SK-N-SH treated with all-trans-retinoic acid at 6 μM for 48 hours (cell line): ENCODE data around the gene ANKRD40CL.

Source experiments
- ATAC-seq: fragments of 200-7000 bp; cut with Tn5 transposase; 3 replicates; pipeline ENCODE4 v1.9.1; 2020; ENCODE audit warnings: mild to moderate bottlenecking, moderate library complexity
- ARNTL ChIP-seq: fragments of 450-650 bp; formaldehyde crosslinking; IDR thresholded peaks from 2 replicates; pipeline ENCODE4 v1.5.0; 2020; ENCODE audit warnings: low read depth, mild to moderate bottlenecking, moderate library complexity, borderline replicate concordance
- BACH2 ChIP-seq: fragments of 250-450 bp; sonication (Bioruptor Pico); IDR thresholded peaks from 2 replicates; pipeline ENCODE4 v1.9.0; 2021; ENCODE audit warnings: mild to moderate bottlenecking, borderline replicate concordance
- CSRNP3 ChIP-seq: fragments of 250-450 bp; sonication (Bioruptor Pico); IDR thresholded peaks from 2 replicates; pipeline ENCODE4 v1.5.1; 2021; ENCODE audit warnings: mild to moderate bottlenecking, moderate library complexity
- ESRRG ChIP-seq: fragments of 250-450 bp; sonication (Bioruptor Pico); IDR thresholded peaks from 2 replicates; pipeline ENCODE4 v1.6.1; 2021; ENCODE audit warnings: mild to moderate bottlenecking
- GLIS3 ChIP-seq: fragments of 250-450 bp; sonication (Bioruptor Pico); IDR thresholded peaks from 2 replicates; pipeline ENCODE4 v1.5.0; 2020; ENCODE audit warnings: mild to moderate bottlenecking, moderate library complexity
- ISL1 ChIP-seq: fragments of 250-450 bp; sonication (Bioruptor Pico); IDR thresholded peaks from 2 replicates; pipeline ENCODE4 v2.1.2; 2022; ENCODE audit warnings: mild to moderate bottlenecking, moderate library complexity
- OSR1 ChIP-seq: fragments of 250-450 bp; sonication (Bioruptor Pico); IDR thresholded peaks from 2 replicates; pipeline ENCODE4 v1.8.0; 2022; ENCODE audit warnings: moderate library complexity, mild to moderate bottlenecking, inconsistent platforms
- POU6F1 ChIP-seq: fragments of 250-450 bp; sonication (Bioruptor Pico); IDR thresholded peaks from 2 replicates; pipeline ENCODE4 v1.8.0; 2021; ENCODE audit warnings: low read depth, mild to moderate bottlenecking, moderate library complexity, borderline replicate concordance
- PPARA ChIP-seq: fragments of 250-450 bp; sonication (Bioruptor Pico); IDR thresholded peaks from 2 replicates; pipeline ENCODE4 v1.5.0; 2020; ENCODE audit warnings: mild to moderate bottlenecking, borderline replicate concordance
- SNAI2 ChIP-seq: fragments of 250-450 bp; sonication (Bioruptor Pico); IDR thresholded peaks from 2 replicates; pipeline ENCODE4 v1.5.0; 2020; ENCODE audit warnings: mild to moderate bottlenecking, moderate library complexity
- TCF4 ChIP-seq: fragments of 250-450 bp; sonication (Bioruptor Pico); IDR thresholded peaks from 2 replicates; pipeline ENCODE4 v1.8.0; 2021; ENCODE audit warnings: mild to moderate bottlenecking, moderate library complexity, borderline replicate concordance
- TOX ChIP-seq: fragments of 250-450 bp; sonication (Bioruptor Pico); IDR thresholded peaks from 2 replicates; pipeline ENCODE4 v1.8.0; 2021; ENCODE audit warnings: mild to moderate bottlenecking, moderate library complexity, borderline replicate concordance
- TSHZ2 ChIP-seq: fragments of 250-450 bp; sonication (Bioruptor Pico); IDR thresholded peaks from 2 replicates; pipeline ENCODE4 v1.5.0; 2020; ENCODE audit warnings: mild to moderate bottlenecking, moderate library complexity
- ZC3H10 ChIP-seq: fragments of 250-450 bp; sonication (Bioruptor Pico); IDR thresholded peaks from 2 replicates; pipeline ENCODE4 v1.5.1; 2021; ENCODE audit warnings: mild to moderate bottlenecking, moderate library complexity
- ZFP3 ChIP-seq: fragments of 250-450 bp; sonication (Bioruptor Pico); IDR thresholded peaks from 2 replicates; pipeline ENCODE4 v1.5.0; 2020; ENCODE audit warnings: mild to moderate bottlenecking, moderate library complexity
- ZFP30 ChIP-seq: fragments of 450-650 bp; formaldehyde crosslinking; IDR thresholded peaks from 2 replicates; pipeline ENCODE4 v1.5.0; 2022; ENCODE audit warnings: mild to moderate bottlenecking, moderate library complexity
- ZNF565 ChIP-seq: fragments of 450-650 bp; formaldehyde crosslinking; conservative IDR thresholded peaks from 2 replicates; pipeline ENCODE4 v1.5.0; 2020; ENCODE audit warnings: low read depth, mild to moderate bottlenecking, moderate library complexity
- ZNF70 ChIP-seq: fragments of 450-650 bp; formaldehyde crosslinking; IDR thresholded peaks from 2 replicates; pipeline ENCODE4 v1.5.0; 2020; ENCODE audit warnings: mild to moderate bottlenecking, moderate library complexity
- ZNF8 ChIP-seq: fragments of 450-650 bp; formaldehyde crosslinking; IDR thresholded peaks from 2 replicates; pipeline ENCODE4 v1.5.0; 2020; ENCODE audit warnings: mild to moderate bottlenecking, moderate library complexity
- TF ChIP-seq, protein P1 (sequence below): fragments of 250-450 bp; sonication (Bioruptor Pico); IDR thresholded peaks from 2 replicates; pipeline ENCODE4 v1.8.0; 2020; ENCODE audit warnings: mild to moderate bottlenecking, moderate library complexity, borderline replicate concordance

Gene ANKRD40CL

GRCh38 chr17:50771991-50772785 lies 4.9 kb upstream of the ANKRD40CL start:
- ATAC-seq = no peak
- TF ChIP-seq CSRNP3 (CRISPR knock-in tag) (no peak), ARNTL (CRISPR knock-in tag) (no peak)
- TF ChIP-seq, protein P1, sequence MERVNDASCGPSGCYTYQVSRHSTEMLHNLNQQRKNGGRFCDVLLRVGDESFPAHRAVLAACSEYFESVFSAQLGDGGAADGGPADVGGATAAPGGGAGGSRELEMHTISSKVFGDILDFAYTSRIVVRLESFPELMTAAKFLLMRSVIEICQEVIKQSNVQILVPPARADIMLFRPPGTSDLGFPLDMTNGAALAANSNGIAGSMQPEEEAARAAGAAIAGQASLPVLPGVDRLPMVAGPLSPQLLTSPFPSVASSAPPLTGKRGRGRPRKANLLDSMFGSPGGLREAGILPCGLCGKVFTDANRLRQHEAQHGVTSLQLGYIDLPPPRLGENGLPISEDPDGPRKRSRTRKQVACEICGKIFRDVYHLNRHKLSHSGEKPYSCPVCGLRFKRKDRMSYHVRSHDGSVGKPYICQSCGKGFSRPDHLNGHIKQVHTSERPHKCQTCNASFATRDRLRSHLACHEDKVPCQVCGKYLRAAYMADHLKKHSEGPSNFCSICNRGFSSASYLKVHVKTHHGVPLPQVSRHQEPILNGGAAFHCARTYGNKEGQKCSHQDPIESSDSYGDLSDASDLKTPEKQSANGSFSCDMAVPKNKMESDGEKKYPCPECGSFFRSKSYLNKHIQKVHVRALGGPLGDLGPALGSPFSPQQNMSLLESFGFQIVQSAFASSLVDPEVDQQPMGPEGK (CRISPR knock-in tag) = no peak

DNA sequence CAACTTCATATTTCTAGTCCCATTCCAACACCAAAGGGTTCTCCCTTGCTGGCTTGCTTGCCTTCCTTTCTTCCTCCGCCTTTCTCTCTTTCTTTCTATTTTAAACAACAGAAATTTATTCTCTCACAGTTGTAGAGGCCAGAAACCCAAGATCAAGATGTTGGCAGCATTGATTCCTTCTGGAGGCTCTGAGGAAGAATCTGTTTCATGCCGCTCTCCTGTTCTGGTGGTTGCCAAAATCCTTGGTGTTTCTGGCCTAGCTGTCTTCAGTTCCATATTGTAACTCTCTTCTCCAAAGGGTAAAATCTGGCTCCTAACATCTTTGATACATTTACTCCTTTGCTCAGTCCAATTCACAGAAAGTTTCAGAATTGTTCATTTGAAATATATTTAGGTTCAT lies 3.0 kb upstream of the ANKRD40CL start:
- TF ChIP-seq TSHZ2 (no peak), ZNF8 (CRISPR knock-in tag) (no peak), GLIS3 (CRISPR knock-in tag) (no peak), ZFP30 (CRISPR knock-in tag) (no peak), BACH2 (no peak), SNAI2 (CRISPR knock-in tag) (no peak), POU6F1 (CRISPR knock-in tag) (no peak), ISL1 (no peak), ESRRG (no peak), ARNTL (CRISPR knock-in tag) (no peak), TCF4 (CRISPR knock-in tag) (no peak)

GRCh38 chr17:50769884-50770283 lies 2.6 kb upstream of the ANKRD40CL start:
- ATAC-seq = no peak
- no peak for TF ChIP-seq ZNF565 (CRISPR knock-in tag)
- no peak for TF ChIP-seq ESRRG
- no peak for TF ChIP-seq ZC3H10 (CRISPR knock-in tag)
- TF ChIP-seq PPARA (CRISPR knock-in tag) = no peak
- TF ChIP-seq SNAI2 (CRISPR knock-in tag) = no peak
- no peak for TF ChIP-seq ZNF70
- TF ChIP-seq OSR1 (CRISPR knock-in tag) = no peak
- no peak for TF ChIP-seq TOX
- no peak for TF ChIP-seq BACH2
- TF ChIP-seq POU6F1 (CRISPR knock-in tag) = no peak
- TF ChIP-seq ISL1 = no peak
- TF ChIP-seq, protein P1 (CRISPR knock-in tag) = no peak
- TF ChIP-seq TCF4 (CRISPR knock-in tag) = no peak
- TF ChIP-seq TSHZ2 = no peak
- no peak for TF ChIP-seq ZFP3 (CRISPR knock-in tag)
- no peak for TF ChIP-seq CSRNP3 (CRISPR knock-in tag)
- TF ChIP-seq GLIS3 (CRISPR knock-in tag) = no peak

More for the DNA sequence above, 3.0 kb upstream of the ANKRD40CL start:
- ATAC-seq = no peak
